HG03025 (cell line): ENCODE data around the gene CHADL.
"Not testable (repeated sequence)": the region's sequence is repeated elsewhere in the genome, so short reads cannot be mapped to it uniquely, and the experiment has no call there.

Experiments
- ATAC-seq: cut with Tn5 transposase; IDR thresholded peaks from one replicate; pipeline ENCODE4 v1.9.1; 2021; ENCODE audit warnings: mild to moderate bottlenecking, moderate library complexity; ENCODE audit not compliant: unreplicated experiment, low FRiP score

The CHADL gene

GRCh38 chr22:41197038-41197972 is 43.4 kb downstream of the CHADL start:
- peak; percentile 73 for ATAC-seq

GRCh38 chr22:41193829-41194228 is 46.9 kb downstream of the CHADL start:
- ATAC-seq = no peak

GRCh38 chr22:41191467-41191866 is 49.3 kb downstream of the CHADL start:
- ATAC-seq = no peak

GRCh38 chr22:41184679-41185078 is 56.1 kb downstream of the CHADL start:
- ATAC-seq = no peak

GRCh38 chr22:41181349-41182241 is 59.1 kb downstream of the CHADL start:
- ATAC-seq = no peak

GRCh38 chr22:41180926-41181325 is 59.8 kb downstream of the CHADL start:
- ATAC-seq = no peak

GRCh38 chr22:41180362-41180761 is 60.4 kb downstream of the CHADL start:
- ATAC-seq = not testable (repeated sequence)
